Epithelial cell of prostate (primary cell): ENCODE measurements around the gene ATG10.
"Not testable (repeated sequence)": the region's sequence is repeated elsewhere in the genome, so short reads cannot be mapped to it uniquely, and the experiment has no call there.

Source experiments
- DNase-seq: peaks from one replicate; pipeline ENCODE4 v3.0.0-alpha.2; 2011; ENCODE audit warnings: low read depth, low spot score
- H3K27ac ChIP-seq: fragments of 450-650 bp; 2 replicates; pipeline ENCODE4 v1.5.1; 2017; ENCODE audit warnings: mild to moderate bottlenecking

ATG10 gene

DNA sequence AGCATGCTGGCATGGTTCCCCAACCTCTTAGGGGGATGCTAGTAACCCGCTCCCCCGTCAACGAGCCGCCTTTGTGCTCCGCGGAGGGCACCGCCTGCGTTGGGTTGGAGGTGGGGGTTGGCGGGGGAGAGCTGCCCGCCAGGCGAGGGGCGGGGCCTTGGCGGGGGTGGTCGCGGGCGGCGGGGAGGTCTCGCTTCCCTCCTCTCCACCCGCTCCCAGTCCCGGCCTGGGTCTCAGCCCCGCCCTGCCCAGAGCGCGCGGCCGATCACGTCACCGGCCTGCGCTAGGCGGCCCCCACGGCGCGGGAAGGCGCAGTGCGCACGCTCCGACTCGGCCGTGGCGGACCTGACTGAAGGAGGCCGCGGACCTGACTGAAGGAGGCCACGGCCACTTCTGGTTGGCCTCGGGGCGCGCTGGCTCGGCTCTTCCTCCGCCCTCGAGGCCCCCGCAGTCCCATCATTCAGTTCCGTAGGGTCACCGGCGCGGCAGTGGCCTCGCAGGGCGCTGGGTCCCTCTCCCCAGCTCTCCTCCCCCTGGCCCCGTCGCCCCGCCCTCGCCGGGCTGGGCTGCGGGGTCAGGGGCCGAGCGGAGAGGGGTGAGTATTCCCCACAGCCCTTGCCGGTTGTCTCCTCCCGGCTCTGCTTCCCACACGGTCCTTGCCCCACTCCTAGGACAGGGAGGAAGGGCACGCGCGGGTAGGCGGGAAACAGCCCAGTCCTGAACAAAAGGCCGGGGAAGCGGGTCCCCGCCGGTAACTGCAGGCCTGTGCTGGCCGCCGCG lies at the start of gene ATG10:
ATG10 (plus strand) TSS at position 312 of the 780 bp plus-strand sequence. CDS start 15,548 bp downstream, outside the sequence.
- DNase-seq: no peak
- peak within 1 kb of the TSS; percentile 76 for H3K27ac ChIP-seq

DNA sequence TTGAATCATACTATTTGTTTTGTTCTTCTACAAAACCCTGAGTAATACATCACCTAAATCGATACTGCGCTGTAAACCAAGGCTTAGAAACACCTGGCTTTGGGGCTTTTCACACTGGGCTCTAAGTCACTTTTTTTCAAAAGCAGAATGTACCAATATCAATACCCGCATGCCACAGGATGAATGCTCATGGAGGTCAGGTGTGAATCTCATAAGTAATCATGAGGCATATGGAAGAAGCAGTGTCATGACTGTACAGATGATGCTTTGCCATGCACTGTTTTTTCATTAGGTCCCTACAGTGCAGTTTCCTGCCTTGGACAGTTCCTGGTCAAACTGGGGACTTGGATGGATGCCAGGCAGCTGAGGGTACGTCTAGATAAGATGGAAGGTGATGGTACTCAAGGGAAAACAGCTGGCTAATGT lies 49.0 kb upstream of the ATG10 start:
- DNase-seq: no peak
- no peak overlapping the region for H3K27ac ChIP-seq

DNA sequence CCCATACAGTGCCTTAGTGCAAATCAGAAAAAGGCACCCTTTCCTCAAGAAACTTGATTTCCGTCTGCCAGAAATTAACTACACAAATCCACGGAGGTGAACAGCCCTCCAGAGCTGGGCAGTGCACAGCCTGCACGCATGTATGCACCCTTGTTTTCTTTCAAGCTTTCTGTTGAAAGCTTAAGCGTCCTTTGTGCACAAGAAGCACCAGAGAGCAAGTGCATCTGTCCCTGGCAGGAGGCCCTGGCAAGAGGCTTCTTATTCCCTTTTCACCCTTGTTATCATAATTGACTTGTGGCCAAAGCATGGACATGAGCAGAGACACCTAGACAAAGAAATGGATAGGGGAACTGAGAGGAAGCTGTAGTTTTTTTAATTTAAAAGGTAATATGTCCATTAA lies 47.4 kb upstream of the ATG10 start:
- no peak overlapping the region for H3K27ac ChIP-seq
- DNase-seq: no peak

DNA sequence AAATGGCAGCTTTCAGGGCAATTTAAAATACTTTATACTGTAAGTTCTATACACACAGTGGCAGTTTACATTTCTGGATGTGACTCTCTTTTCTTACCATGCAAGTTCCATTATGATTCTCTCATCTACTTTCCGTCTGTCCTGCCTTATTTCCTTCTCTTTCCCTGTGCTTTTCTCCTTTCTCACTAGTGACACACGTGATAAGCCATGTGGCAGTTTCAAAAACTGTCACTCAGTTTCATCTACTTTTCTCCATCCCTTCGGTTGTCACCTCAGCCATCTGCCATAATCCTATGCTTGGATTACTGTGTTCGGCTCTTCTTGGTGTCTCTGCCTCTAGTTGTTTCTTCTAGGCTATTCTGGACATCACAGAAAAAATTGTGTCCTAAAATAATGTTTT lies 46.8 kb upstream of the ATG10 start:
- H3K27ac ChIP-seq: no peak overlapping the region
- DNase-seq: no peak

DNA sequence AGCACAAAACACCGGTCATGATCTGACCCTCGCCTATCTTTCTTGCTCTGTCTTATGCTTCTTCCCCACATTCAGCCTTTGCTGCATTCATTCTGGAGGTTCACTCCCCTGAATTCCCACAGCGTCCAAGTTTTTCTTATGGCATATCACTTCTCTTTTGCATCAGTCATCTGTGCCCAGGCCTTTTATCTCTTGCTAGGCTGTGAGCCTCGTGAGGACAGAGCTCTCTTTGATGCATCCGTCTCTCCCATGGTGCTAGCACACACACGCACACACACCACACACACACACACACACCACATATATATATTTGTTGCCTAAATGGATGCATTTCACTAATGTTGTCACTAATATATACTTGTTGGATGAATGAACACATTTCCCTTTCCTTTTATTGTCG lies 45.8 kb upstream of the ATG10 start:
- H3K27ac ChIP-seq: no peak overlapping the region
- no peak for DNase-seq

DNA sequence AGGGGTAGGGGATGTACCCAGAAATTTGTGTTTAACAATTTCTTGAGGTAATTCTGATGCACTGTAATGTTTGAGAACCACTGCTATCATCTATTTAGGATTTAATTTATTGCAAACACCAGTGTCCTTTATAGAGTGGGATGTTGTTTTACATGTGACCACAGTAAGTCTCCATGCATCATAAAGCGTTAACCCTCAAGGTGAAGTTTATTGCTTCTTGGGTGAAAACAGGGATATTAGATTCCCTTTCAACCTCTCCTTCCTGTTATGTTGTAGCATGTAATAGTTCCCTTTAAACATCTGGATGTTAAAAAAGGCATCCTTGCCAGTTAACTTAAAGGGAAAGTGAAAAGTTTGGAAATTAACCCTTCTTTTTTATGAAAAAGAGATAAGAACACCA lies 35.8 kb upstream of the ATG10 start:
- H3K27ac ChIP-seq: no peak overlapping the region
- no peak for DNase-seq

DNA sequence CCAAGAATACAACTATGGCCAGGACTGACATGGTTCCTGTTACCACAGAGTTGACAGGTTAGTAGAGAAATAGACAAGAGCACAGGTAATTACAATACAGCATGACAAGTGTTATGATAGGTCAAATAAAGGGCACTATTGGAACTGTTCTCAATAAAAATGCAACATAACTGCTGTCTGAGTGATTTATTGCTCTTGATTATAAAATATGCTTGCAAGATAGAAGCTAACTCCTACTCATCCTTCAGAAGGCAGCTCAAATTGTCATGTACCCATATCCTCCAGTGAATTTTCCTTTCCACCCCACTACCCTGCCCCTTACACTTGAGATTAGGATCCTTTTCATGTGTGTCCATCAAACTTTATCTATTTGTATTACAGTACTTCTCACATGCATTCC lies 35.1 kb upstream of the ATG10 start:
- no peak for DNase-seq
- no peak overlapping the region for H3K27ac ChIP-seq

DNA sequence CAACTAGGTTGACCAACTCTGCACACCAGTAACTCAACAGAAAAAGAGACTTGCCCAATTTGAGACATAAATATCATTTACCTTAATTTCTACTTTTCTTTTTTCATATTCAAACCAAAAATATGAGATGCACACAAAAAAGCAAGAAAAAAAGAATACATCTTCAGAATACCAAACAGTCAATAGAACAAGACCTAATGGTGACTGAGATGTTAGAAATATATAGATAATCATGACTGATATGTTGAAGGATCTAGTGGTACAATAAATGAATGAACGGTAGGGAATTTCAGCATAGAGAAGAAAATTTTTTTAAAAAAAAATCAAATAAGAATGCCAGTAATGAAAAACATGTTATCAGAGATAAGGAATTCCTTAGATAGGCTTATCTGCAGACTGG lies 29.1 kb upstream of the ATG10 start:
- no peak for DNase-seq
- no peak overlapping the region for H3K27ac ChIP-seq

DNA sequence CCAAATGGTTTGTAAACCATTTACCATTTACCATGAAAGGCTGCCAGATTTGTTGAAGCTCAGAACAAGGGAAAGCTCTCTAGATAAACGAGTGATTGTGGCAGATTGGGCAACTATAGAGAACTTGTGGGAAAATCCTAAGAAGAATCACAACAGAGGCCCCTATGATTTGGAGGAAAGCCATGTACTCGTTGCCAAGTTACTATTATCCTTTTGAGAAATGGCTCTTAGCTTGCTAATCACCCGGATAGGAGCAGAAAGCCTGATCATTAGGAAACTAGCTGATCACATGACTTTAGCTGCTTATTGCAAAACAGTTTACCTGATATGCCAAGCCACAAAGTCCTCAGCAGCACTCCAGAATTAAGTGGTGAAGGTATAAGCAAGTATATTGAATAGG lies 23.5 kb upstream of the ATG10 start:
- no peak for DNase-seq
- no peak overlapping the region for H3K27ac ChIP-seq

DNA sequence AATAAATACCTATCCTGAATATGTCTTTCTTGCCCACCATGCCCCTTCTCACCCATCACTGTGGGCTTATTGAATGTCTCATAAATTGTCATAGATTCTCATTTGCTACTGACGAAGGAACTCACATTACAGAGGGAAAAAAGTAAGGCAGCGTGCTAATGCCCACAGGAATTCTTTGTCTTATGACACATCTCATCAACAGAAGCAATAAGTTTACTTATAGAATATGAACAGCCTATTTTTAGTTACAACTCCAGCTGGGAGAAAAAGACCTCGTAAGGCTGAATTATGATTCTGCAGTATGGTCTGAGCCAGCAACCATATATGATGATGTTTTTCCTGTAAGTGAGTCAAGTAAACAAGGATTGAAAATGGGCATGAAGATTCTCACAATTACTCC lies 22.4 kb upstream of the ATG10 start:
- H3K27ac ChIP-seq: no peak overlapping the region
- no peak for DNase-seq

DNA sequence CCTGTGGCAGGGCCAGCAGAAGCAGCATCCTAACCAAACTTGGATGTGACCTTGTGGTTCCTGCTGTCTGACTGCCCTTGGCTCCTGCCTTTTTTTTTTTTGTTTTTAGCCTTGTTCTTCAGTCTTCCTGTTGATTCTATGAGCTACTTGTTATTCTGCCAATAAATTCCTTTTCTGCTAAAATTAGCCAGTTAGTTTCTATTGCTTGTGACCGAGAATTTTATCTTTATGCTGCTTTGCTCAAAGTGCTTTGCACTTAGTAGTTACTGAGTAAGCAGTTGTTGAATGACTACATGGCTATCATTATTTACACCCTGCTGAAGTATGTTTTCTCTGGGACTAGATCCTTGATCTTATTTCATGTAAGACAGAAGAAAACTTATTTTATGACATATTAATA lies 20.8 kb upstream of the ATG10 start:
- no peak overlapping the region for H3K27ac ChIP-seq
- DNase-seq: no peak

DNA sequence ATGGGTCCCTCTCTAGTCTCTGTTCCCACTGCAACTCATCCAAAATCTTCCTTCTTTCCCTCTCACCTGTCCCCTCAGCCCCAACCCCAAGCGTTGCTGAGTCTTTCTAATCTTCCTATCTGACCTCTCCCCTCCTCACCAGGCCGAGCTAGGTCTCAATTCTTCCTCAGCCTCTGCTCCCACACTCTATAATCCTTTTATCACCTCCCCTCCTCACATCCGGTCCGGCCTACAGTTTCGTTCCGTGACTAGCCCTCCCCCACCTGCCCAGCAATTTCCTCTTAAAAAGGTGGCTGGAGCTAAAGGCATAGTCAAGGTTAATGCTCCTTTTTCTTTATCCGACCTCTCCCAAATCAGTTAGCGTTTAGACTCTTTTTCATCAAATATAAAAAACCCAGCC lies 17.0 kb upstream of the ATG10 start:
- not testable (repeated sequence) for DNase-seq

DNA sequence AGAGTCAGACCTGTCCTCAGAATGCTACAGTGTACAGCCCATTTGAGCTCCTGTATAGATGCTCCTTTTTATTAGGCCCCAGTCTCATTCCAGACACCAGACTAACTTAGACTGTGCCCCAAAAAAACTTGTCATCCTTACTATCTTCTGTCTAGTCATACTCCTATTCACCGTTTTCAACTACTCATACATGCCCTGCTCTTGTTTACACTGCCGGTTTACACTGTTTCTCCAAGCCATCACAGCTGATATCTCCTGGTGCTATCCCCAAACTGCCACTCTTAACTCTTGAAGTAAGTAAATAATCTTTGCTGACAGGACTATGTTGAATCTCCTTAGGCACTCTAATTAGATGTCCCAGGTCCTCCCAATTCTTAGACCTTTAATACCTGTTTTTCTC lies 13.7 kb upstream of the ATG10 start:
- not testable (repeated sequence) for DNase-seq, H3K27ac ChIP-seq

More for the DNA sequence above, 17.0 kb upstream of the ATG10 start:
- H3K27ac ChIP-seq: not testable (repeated sequence)

DNA sequence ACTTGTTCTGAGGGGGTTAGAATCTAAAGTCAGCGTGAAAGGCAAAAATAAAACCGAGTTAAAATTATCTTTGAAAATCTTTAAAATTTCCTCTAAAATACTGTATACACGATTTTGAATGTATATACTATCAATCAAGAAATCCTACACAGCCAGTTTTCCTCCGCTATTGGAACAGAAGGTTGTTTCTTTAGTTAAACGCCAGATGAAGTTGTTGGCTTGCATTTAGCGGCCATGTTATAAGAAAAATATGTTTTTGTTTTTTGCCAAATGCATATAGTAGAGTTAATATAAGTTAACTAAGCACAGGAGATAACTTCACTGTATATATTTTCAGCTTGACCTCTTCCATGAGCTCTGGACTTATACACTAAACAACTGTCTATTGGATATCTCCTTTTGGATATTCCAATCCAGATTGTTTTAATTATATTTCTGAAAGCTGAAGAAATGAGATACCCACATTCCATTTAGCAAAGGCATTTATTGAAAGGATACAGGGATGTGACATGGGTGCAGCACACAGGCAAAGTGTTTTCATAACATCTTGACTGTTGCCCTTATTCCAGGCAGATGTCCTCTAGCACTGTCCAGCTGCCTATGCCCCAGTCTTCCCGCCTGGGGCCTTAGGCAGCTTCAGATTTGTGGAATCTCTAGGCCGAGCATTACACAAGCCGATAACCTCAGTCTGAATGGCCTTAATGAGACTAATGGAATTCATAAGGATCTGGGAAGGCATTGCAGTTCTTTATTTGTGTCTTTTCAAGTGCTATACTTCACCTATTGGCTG lies 10.0 kb upstream of the ATG10 start:
- H3K27ac ChIP-seq: no peak overlapping the region
- DNase-seq: no peak

DNA sequence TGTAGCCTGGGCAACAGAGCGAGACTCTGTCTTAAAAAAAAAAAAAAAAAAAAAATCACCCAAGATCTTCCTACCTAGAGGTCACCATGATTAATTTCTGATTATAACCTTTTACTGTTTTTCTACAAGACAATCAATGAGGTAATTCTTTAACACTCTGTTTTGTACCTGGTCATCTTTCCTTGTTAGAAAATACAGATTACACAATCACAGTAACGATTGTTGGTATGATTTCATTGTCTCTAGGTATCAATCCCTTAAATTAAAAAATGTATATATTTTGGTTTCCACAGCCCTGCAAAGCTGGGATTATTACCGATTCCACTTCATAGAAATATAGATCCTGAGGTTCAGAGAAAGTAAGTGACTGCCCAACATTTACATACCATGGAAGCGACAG lies 8.3 kb upstream of the ATG10 start:
- no peak for DNase-seq
- no peak overlapping the region for H3K27ac ChIP-seq

DNA sequence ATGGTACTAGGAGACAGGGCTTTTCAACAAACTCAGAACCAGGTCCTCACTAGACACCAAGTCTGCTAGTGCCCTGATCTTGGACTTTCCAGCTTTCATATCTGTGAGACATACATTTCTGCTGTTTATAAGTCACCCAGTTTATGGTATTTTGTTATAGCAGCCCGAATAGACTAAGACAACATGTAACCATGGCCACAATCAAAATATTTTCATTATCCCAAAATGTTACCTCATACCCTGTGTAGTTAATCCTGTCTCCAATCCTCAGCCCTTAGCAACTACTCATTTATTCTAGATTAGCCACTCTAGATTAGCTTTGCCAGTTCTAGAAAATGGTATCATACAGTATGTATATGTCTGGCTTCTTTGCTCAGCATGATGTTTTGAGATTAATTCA lies 6.3 kb upstream of the ATG10 start:
- DNase-seq: no peak
- no peak overlapping the region for H3K27ac ChIP-seq

DNA sequence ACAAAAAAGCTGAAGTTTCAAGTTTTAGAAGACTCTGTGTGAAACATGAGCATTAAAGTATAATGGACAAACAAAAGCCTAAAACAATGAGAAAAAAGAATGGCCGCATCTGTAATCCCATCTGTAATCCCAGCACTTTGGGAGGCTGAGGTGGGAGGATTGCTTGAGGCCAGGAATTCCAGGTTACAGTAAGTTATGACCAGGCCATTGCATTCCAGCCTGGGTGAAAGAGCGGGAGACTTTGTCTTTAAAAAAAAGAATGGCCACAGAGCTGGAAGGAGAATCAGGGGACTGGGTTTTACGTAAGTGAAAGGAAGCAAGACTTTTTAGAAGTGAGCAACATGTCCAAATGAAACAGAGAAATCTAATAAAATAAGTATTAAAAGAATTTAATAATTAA lies 2.6 kb upstream of the ATG10 start:
- H3K27ac ChIP-seq: no peak overlapping the region
- no peak for DNase-seq

DNA sequence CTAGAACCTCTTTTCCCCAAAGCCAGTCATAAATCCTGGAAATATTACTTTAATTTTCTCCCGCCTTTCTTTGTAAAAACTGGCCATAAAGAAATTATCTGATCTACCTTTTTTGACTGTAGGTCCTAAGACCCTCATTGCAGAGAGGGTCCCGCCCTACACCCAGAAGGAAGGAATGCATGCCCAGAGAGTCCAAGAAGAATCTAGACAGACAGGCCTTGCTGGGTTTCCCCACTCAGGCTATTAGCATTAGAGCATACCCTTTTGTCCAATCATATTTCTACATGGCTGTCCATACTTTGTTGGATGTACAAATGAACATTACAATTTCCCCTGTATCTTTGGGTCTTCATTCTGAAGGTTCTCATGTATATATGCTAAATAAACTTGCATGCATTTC lies 1.9 kb upstream of the ATG10 start:
- no peak for DNase-seq
- no peak overlapping the region for H3K27ac ChIP-seq

DNA sequence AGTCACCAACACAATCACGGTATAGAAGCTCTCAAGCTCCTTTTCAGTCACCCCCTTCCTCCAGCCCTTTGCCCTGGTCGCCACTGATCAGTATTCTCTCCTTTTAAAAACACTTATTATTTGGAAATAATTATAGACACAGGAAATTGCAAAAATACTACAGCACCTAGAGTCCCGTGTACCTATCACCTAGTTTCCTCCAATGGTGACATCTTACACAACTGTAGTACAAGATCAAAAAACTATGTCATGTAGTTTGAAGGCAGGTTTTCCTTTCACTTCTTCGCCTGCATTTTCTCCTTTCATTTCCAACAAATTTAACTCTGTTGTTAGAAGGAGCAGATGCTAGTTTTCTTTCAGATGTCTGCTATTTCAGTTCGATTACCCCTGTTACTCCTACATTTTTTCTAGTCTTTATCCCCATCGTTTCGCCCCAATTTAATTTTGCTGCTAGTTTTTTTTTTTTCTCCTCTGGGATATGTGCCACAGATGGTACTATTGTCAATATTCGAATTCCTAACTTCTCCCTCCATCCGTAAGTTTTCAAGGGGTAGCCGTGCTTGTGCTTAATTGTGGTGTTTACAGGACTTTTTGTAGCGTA lies 612 bp upstream of the ATG10 start:
- DNase-seq: no peak
- peak overlapping the region; percentile 76 for H3K27ac ChIP-seq

DNA sequence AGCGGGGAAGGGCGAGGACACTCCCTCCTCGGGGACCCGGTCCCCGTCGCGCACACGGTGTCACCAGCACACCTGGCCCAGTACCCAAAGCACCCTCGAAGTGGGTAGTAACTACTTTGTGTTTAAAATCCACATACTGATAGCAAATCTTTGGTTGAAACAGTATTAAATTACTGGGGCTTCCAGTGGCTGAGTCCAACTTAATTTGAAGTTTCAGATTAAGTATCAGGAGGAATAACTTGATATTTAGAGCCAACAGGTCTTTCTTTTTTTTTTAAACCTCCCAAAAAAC lies 615 bp downstream of the ATG10 start:
- peak overlapping the region; percentile 76 for H3K27ac ChIP-seq

DNA sequence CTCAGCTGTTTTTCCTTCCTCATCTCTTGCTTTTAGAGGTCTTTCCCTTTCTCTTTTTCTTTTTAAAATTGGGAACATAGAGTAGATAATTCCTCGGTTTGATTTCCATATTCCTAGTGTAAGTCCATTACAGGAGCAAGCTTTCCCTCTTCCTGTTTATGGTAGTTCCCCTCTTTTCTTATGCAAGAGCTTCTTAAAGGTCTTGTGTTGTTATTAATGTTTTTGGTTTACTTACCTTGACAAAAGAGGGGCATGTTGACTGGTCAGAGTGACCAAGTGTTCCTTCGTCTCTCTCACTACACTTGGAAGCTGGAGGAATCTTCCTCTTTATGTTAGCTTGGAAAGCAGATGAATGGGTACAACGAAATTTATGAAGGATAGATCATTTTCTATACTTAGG lies 8.3 kb downstream of the ATG10 start:
- no peak for DNase-seq
- H3K27ac ChIP-seq: no peak overlapping the region

More for the DNA sequence above, 615 bp downstream of the ATG10 start:
- DNase-seq: no peak
